H1 (cell line): Measurements from ENCODE around the gene TBX5.

ENCODE experiments used
- CEBPB ChIP-seq: IDR thresholded peaks from 2 replicates; pipeline ENCODE4 v1.6.1; 2012; ENCODE audit warnings: low read depth, low read length
- PHF8 ChIP-seq: fragments of 200-600 bp; sonication (generic); conservative IDR thresholded peaks from 2 replicates; pipeline ENCODE4 v1.7.1; 2012; ENCODE audit warnings: low read depth, mild to moderate bottlenecking, inconsistent platforms, low read length, moderate library complexity
- POLR2A ChIP-seq, 2 experiments: IDR thresholded peaks; 1 replicate in 1 of 2; 2 replicates in 1 of 2; pipeline ENCODE4 v1.6.1; 2011; ENCODE audit warnings: low read depth in 2 of 2, low read length in 2 of 2, mild to moderate bottlenecking in 2 of 2; ENCODE audit errors: control extremely low read depth in 1 of 2

DNA sequence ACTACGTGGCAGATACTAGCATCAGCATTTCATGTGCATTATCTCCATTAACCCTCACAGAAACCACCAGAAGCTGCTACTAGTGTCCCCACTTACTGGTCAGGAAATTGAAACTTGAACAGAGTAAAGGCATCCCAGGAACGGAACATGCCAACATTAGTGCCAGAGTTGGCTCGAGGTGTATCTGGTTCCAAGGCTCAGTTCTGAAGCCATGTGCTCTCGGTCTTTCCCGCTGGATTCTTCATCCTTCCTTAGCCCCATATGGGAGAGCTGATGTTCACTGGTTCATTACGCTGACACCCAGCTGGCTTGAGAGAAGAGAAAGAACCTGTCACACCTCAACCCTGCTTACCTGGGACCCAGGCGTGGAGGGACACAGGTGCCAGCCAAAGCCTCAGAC, 91.5 kb downstream of the TBX5 start:
- no peak for TF ChIP-seq PHF8
- TF ChIP-seq CEBPB = no peak
- TF ChIP-seq POLR2A (IDR thresholded peaks at IDR 0.05; ENCODE audit: control extremely low read depth in 1 of 2, low read depth in 2 of 2, low read length in 2 of 2) = no peak
